Type B pancreatic cell (in vitro differentiated cells): Measurements from ENCODE around the gene CALY. TPM values are rescaled to one million over a fixed set of nuclear protein-coding genes. Genes with fewer than 3 reads are reported as not detected.
A peak's percentile ranks its signal among the peaks of the same experiment; 100 is the strongest.

ENCODE experiments used
- DNase-seq: peaks from one replicate; pipeline ENCODE4 v3.0.0; 2021; ENCODE audit warnings: mixed read lengths; ENCODE audit not compliant: unreplicated experiment; ENCODE audit errors: extremely low spot score
- H3K27ac Mint-ChIP-seq: 2 replicates; pipeline ENCODE4 v1.8.0; 2021; ENCODE audit warnings: mild to moderate bottlenecking, mixed read lengths
- H3K27me3 Mint-ChIP-seq: 2 replicates; pipeline ENCODE4 v1.8.0; 2021; ENCODE audit warnings: mixed read lengths
- H3K36me3 Mint-ChIP-seq: 2 replicates; pipeline ENCODE4 v1.8.0; 2021; ENCODE audit warnings: mixed read lengths
- H3K4me1 Mint-ChIP-seq: one replicate; pipeline ENCODE4 v1.8.0; 2021; ENCODE audit warnings: mixed read lengths; ENCODE audit not compliant: unreplicated experiment
- H3K4me3 Mint-ChIP-seq: 2 replicates; pipeline ENCODE4 v1.8.0; 2021; ENCODE audit warnings: mild to moderate bottlenecking, mixed read lengths
- H3K9me3 Mint-ChIP-seq: 2 replicates; pipeline ENCODE4 v1.8.0; 2021; ENCODE audit warnings: mixed read lengths
- total RNA-seq: library from RNA; stranded (reverse); gene quantifications from 2 replicates; pipeline ENCODE4 v1.2.1, GENCODE V29; 2021; ENCODE audit warnings: low replicate concordance
- TF ChIP-seq, protein P1 (sequence below): fragments of 200-600 bp; sonication (generic); conservative IDR thresholded peaks from 2 replicates; pipeline ENCODE4 v1.5.0; 2021; ENCODE audit warnings: antibody characterized with exemption, mild to moderate bottlenecking

The CALY gene
- total RNA-seq, 1 donor from 2014 or later = 3.6 TPM

DNA sequence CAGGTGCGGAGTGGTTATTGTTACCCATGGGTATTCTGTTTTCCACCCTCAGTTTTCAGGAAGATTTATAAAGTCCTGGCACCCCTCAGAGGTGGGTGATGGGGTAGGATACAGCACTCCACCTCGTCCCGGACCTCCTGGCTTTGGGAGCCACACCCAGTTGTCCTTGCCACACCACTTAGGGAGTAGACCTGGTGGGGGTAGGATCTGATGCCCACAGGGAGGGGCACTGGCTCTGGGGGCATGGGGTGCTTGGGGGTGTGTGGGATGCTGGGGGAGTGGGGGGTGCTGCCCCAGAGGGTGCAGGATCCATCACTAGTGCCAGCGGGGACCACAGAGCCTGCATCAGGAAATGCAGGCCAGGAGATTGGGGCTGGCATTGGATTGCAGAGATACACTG lies 23.5 kb downstream of the CALY start:
- Mint-ChIP-seq H3K9me3 (no peaks in the 10 kb centered on the region), H3K27ac (no peak overlapping the region), H3K27me3 (peaks cover 1% of the 10 kb centered on the region), H3K36me3 (peaks cover under 1% of the 10 kb centered on the region), H3K4me3 (no peak overlapping the region), H3K4me1 (no peaks in the 10 kb centered on the region)
- TF ChIP-seq, protein P1, sequence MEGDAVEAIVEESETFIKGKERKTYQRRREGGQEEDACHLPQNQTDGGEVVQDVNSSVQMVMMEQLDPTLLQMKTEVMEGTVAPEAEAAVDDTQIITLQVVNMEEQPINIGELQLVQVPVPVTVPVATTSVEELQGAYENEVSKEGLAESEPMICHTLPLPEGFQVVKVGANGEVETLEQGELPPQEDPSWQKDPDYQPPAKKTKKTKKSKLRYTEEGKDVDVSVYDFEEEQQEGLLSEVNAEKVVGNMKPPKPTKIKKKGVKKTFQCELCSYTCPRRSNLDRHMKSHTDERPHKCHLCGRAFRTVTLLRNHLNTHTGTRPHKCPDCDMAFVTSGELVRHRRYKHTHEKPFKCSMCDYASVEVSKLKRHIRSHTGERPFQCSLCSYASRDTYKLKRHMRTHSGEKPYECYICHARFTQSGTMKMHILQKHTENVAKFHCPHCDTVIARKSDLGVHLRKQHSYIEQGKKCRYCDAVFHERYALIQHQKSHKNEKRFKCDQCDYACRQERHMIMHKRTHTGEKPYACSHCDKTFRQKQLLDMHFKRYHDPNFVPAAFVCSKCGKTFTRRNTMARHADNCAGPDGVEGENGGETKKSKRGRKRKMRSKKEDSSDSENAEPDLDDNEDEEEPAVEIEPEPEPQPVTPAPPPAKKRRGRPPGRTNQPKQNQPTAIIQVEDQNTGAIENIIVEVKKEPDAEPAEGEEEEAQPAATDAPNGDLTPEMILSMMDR = no peak
- DNase-seq = no peak

DNA sequence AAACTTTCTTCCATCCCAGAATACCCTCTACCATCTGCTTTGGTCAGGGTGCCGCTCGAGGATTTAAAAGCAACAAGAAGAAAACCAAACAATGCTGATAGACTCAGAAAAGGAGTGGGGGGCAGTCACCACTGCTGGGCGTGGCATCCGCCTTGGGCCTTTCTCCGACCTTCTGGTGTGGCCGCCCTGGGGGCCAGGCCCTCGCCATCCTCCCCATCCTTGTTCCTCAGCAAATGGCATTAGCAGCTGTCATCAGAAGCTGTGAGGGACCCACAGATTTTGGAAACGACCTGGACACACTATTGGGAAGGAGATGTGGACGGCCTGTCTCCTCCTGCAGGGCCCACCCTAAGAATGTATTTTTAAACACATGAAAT lies 23.9 kb downstream of the CALY start:
- H3K9me3 Mint-ChIP-seq = no peaks in the 10 kb centered on the region
- peaks cover 2% of the 10 kb centered on the region for H3K4me1 Mint-ChIP-seq
- H3K27me3 Mint-ChIP-seq = peaks cover 5% of the 10 kb centered on the region
- H3K27ac Mint-ChIP-seq = no peak overlapping the region
- TF ChIP-seq, protein P1 = no peak
- no peak overlapping the region for H3K4me3 Mint-ChIP-seq
- H3K36me3 Mint-ChIP-seq = peaks cover 5% of the 10 kb centered on the region
- no peak for DNase-seq

DNA sequence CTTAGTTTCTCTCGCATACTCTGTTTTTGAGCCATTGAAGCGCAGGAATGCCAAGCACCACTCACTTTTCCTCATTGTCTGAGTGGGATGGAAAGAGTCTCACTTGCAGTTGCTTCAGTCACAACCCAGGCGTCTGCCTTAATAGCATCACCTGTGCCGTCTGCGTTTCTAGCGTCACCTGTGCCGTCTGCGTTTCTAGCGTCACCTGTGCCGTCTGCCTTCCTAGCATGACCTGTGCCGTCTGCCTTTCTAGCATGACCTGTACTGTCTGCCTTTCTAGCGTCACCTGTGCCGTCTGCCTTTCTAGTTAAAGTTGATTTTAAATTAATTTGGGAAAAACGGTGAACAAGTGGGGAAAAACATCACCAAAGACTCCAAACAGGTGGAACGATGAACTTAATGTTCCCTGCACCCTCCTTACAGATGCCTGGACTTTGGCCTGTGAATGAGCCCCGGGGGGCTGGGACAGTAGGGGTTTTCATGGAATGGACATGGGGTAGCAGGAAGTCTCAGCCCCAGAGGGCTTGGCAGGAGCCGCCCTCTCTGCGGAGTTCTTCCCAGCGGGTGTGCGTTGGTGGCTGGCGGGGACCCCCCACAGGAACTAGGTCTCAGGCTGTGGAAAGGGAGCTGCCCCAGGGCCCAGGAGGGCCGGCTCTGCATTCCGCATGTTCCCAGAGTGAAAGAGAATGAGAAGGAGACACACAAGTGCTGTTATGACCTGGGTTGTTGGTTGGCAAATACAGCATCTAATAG lies 24.5 kb downstream of the CALY start:
- Mint-ChIP-seq H3K27me3 (peaks cover 5% of the 10 kb centered on the region), H3K9me3 (no peaks in the 10 kb centered on the region), H3K4me1 (peaks cover 8% of the 10 kb centered on the region), H3K4me3 (no peak overlapping the region), H3K27ac (no peak overlapping the region), H3K36me3 (peaks cover 7% of the 10 kb centered on the region)
- TF ChIP-seq, protein P1 = no peak
- DNase-seq = no peak

DNA sequence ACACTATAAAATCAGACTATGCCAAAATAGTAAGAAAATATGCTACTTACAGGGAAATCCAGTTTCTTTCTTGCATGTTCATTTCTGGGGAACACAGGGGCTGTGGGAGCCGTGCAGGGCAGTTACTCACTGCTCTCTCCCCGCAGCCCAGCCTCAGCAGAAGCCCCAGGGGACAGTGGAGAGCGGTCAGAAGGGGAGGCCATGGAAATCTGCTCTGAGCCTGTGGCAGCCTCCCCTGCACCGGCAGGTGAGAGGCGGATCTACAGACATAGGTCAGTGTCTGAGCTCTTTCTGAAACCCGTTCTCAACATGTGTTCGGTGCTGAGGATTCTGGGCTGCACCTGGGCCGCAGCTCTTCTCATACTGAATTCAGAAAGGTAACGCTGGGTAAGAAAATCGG lies 25.1 kb downstream of the CALY start:
- peaks cover 5% of the 10 kb centered on the region for H3K27me3 Mint-ChIP-seq
- DNase-seq = no peak
- no peak overlapping the region for H3K27ac Mint-ChIP-seq
- TF ChIP-seq, protein P1 = no peak
- peak overlapping the region; percentile 34 for H3K4me3 Mint-ChIP-seq
- H3K9me3 Mint-ChIP-seq = no peaks in the 10 kb centered on the region
- peaks cover 7% of the 10 kb centered on the region for H3K36me3 Mint-ChIP-seq
- peaks cover 11% of the 10 kb centered on the region for H3K4me1 Mint-ChIP-seq

DNA sequence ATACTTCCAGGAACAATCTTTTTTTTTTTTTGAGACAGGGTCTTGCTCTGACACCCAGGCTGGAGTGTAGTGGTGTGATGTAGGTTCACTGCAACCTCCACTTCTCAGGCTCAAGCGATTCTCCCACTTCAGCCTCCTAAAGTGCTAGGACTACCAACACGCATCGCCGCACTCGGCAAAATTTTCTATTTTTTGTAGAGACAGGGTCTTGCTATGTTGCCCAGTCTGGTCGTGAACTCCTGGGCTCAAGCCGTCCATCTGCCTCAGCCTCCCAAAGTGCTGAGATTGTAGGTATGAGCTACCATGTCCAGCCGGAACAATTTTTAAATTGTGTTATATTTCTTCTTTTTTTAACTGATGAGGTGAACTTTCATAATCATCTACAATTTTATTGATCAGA lies 25.9 kb downstream of the CALY start:
- H3K36me3 Mint-ChIP-seq = peaks cover 7% of the 10 kb centered on the region
- H3K4me3 Mint-ChIP-seq = peak overlapping the region; percentile 58
- TF ChIP-seq, protein P1 = no peak
- H3K27ac Mint-ChIP-seq = no peak overlapping the region
- peaks cover 11% of the 10 kb centered on the region for H3K4me1 Mint-ChIP-seq
- no peaks in the 10 kb centered on the region for H3K9me3 Mint-ChIP-seq
- H3K27me3 Mint-ChIP-seq = peaks cover 5% of the 10 kb centered on the region
- no peak for DNase-seq

DNA sequence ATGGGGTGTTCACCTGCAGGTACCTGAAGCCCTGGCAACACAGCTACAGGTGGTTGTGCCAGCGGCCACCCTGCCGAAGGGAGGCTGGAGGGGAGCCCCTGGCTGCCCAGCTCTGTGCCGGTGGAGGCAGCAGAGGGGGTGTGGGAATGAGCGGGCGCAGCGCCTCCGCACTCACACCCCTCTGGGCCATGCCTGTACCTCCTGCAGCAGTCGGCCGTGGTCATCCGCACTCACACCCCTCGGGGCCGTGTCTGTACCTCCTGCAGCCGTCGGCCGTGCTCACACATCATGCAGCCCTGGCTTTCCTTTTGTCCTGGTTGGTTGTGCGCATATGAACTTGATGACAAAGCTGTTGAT lies 26.3 kb downstream of the CALY start:
- H3K27ac Mint-ChIP-seq = no peak overlapping the region
- peaks cover 5% of the 10 kb centered on the region for H3K27me3 Mint-ChIP-seq

More for the DNA sequence above, 26.3 kb downstream of the CALY start:
- H3K4me1 Mint-ChIP-seq = peaks cover 13% of the 10 kb centered on the region
- no peaks in the 10 kb centered on the region for H3K9me3 Mint-ChIP-seq
- peaks cover 7% of the 10 kb centered on the region for H3K36me3 Mint-ChIP-seq
- TF ChIP-seq, protein P1 = no peak
- H3K4me3 Mint-ChIP-seq = peak overlapping the region; percentile 58
- no peak for DNase-seq
